GM12892 (cell line): Measurements from ENCODE around the gene CDKN1A.

ENCODE experiments used
- POLR2A ChIP-seq: IDR thresholded peaks from 2 replicates; pipeline ENCODE4 v1.6.1; 2011; ENCODE audit warnings: low read depth, low read length, control low read depth
- POLR2AphosphoS5 ChIP-seq: IDR thresholded peaks from 2 replicates; pipeline ENCODE4 v1.6.1; 2011; ENCODE audit warnings: low read depth, low read length, control low read depth
- TAF1 ChIP-seq: IDR thresholded peaks from 2 replicates; pipeline ENCODE4 v1.6.1; 2011; ENCODE audit warnings: low read depth, mild to moderate bottlenecking, control low read depth, low read length, borderline replicate concordance

DNA sequence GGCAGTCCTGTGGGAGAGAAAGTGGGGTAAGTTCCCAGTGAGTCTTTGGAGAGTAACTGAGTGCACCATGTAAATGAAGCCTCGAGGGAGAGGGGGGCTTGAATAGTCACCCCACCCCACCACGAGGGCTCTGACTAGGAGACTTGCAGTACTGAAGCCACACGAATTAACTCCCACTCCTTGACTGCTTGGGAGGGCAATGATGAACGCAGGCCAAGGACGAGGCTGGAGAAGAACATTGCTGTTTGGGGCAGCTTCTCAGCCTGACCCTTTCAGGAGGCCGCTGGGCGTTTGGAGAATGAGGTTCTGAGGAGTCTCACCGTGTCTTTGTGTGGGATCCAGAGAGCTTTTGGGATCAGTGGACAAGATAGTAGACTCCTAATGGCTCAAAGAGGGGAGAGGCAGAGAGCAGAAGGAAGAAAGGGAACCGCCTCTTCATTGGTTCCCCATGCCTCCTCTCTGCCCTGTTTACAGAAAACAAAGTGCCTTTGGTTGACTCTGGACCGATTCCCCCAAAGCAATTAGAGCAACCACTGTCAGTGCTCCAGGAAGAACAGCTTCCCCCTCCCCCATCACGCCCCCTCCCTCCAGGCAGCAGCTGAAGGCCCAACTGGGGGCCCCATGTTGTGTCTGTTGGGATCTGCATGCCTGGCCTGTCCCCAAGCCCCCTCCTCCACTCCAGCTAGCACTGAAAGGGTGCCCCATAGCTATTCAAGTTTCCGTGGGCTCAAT lies 41.7 kb upstream of the CDKN1A start:
- no peak for TF ChIP-seq POLR2A
- TF ChIP-seq POLR2AphosphoS5 = no peak
- no peak for TF ChIP-seq TAF1
